Upper lobe of left lung (tissue), 4 donors: ENCODE results near the gene OR14A16.

Experiments
- EP300 ChIP-seq, 4 donors: sonication (generic); formaldehyde crosslinking; IDR thresholded peaks; one replicate each; pipeline ENCODE4 v1.5.1; 2017; ENCODE audit warnings: antibody characterized with exemption in 4 of 4, control low read depth in 2 of 4
- TF ChIP-seq, protein P1 (sequence below), 6 experiments: fragments of 450-650 bp in 4 of 6; fragments of 200-600 bp in 2 of 6; sonication (generic) in 2 of 6; IDR thresholded peaks; one replicate each; pipeline ENCODE4 v1.5.1; 2016 to 2019; ENCODE audit warnings: antibody characterized with exemption in 6 of 6

DNA sequence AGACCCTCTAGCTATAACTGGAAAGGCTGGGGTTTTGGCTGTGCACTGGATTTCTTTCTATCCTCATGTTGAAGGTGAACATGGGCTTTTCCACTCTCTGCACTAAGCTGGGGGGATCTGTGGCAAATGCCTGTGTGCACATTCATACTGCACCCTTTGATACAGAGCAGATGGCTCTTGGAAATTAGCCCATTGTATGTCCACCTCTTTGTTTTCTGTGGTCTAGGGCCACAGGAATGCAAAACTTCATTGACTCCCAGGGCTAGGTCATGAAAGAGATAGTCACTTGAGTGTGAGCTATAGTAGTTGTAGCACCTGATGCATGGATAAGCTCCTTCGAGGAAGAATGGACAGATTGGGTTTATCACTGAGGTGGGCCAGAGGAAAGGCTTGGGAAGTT is 5.7 kb upstream of the OR14A16 start:
- TF ChIP-seq EP300 (IDR thresholded peaks at IDR 0.05) = no peak
- TF ChIP-seq, protein P1, sequence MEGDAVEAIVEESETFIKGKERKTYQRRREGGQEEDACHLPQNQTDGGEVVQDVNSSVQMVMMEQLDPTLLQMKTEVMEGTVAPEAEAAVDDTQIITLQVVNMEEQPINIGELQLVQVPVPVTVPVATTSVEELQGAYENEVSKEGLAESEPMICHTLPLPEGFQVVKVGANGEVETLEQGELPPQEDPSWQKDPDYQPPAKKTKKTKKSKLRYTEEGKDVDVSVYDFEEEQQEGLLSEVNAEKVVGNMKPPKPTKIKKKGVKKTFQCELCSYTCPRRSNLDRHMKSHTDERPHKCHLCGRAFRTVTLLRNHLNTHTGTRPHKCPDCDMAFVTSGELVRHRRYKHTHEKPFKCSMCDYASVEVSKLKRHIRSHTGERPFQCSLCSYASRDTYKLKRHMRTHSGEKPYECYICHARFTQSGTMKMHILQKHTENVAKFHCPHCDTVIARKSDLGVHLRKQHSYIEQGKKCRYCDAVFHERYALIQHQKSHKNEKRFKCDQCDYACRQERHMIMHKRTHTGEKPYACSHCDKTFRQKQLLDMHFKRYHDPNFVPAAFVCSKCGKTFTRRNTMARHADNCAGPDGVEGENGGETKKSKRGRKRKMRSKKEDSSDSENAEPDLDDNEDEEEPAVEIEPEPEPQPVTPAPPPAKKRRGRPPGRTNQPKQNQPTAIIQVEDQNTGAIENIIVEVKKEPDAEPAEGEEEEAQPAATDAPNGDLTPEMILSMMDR (IDR thresholded peaks at IDR 0.05) = no peak
